ENCODE results near the gene PPP1CB.

- TF ChIP-seq, protein P1, sequence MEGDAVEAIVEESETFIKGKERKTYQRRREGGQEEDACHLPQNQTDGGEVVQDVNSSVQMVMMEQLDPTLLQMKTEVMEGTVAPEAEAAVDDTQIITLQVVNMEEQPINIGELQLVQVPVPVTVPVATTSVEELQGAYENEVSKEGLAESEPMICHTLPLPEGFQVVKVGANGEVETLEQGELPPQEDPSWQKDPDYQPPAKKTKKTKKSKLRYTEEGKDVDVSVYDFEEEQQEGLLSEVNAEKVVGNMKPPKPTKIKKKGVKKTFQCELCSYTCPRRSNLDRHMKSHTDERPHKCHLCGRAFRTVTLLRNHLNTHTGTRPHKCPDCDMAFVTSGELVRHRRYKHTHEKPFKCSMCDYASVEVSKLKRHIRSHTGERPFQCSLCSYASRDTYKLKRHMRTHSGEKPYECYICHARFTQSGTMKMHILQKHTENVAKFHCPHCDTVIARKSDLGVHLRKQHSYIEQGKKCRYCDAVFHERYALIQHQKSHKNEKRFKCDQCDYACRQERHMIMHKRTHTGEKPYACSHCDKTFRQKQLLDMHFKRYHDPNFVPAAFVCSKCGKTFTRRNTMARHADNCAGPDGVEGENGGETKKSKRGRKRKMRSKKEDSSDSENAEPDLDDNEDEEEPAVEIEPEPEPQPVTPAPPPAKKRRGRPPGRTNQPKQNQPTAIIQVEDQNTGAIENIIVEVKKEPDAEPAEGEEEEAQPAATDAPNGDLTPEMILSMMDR (IDR thresholded peaks at IDR 0.05): no peak
- TF ChIP-seq POLR2A (IDR thresholded peaks at IDR 0.05): no peak
Observed at GRCh38 chr2:28833740-28834470, 82.3 kb downstream of the PPP1CB start.

All from heart left ventricle (tissue), 13 donors.